HepG2 (cell line): ENCODE results near the gene PLD3. TPM values are rescaled to one million over a fixed set of nuclear protein-coding genes. Genes with fewer than 3 reads are reported as not detected.

ENCODE experiments used
- DMAP1 ChIP-seq: IDR thresholded peaks from 2 replicates; pipeline ENCODE4 v1.6.1; 2016
- GATAD2A ChIP-seq: IDR thresholded peaks from 2 replicates; pipeline ENCODE4 v1.6.1; 2016
- HOXA9 ChIP-seq: sonication (generic); formaldehyde crosslinking; IDR thresholded peaks from 2 replicates; pipeline ENCODE4 v1.8.1; 2022; ENCODE audit warnings: missing genetic modification reagents, mild to moderate bottlenecking, moderate library complexity, borderline replicate concordance
- NONO ChIP-seq, 2 experiments: fragments of 450-650 bp in 1 of 2; sonication (generic) in 1 of 2; formaldehyde crosslinking in 1 of 2; IDR thresholded peaks in 1 of 2; conservative IDR thresholded peaks in 1 of 2; 2 replicates each; pipeline versions ENCODE4 v1.6.1 to v1.8.0; 2017 to 2022; ENCODE audit warnings: mild to moderate bottlenecking in 1 of 2, missing genetic modification reagents in 1 of 2, moderate library complexity in 1 of 2
- ONECUT2 ChIP-seq: sonication (generic); formaldehyde crosslinking; IDR thresholded peaks from 2 replicates; pipeline ENCODE4 v1.4.0; 2020; ENCODE audit warnings: missing genetic modification reagents
- PCBP1 ChIP-seq: fragments of 200-400 bp; formaldehyde crosslinking; IDR thresholded peaks from 2 replicates; pipeline ENCODE4 v1.6.1; 2017; ENCODE audit warnings: mild to moderate bottlenecking, low read depth, low read length, borderline replicate concordance
- PTBP1 ChIP-seq: fragments of 200-400 bp; formaldehyde crosslinking; IDR thresholded peaks from 2 replicates; pipeline ENCODE4 v1.6.1; 2018; ENCODE audit warnings: low read length, low read depth; ENCODE audit not compliant: poor library complexity, severe bottlenecking
- SRSF4 ChIP-seq: fragments of 200-400 bp; formaldehyde crosslinking; IDR thresholded peaks from one replicate; pipeline ENCODE4 v1.6.1; 2018; ENCODE audit warnings: mild to moderate bottlenecking, low read depth, low read length, moderate library complexity; ENCODE audit not compliant: poor library complexity, severe bottlenecking
- ZNF337 ChIP-seq: sonication (generic); formaldehyde crosslinking; IDR thresholded peaks from 2 replicates; pipeline ENCODE4 v1.5.1; 2020; ENCODE audit warnings: missing genetic modification reagents, low read depth, mild to moderate bottlenecking, borderline replicate concordance
- ZNF33B ChIP-seq: sonication (generic); formaldehyde crosslinking; IDR thresholded peaks from 2 replicates; pipeline ENCODE4 v1.5.1; 2020; ENCODE audit warnings: mild to moderate bottlenecking, missing genetic modification reagents
- ZNF816 ChIP-seq: sonication (generic); formaldehyde crosslinking; IDR thresholded peaks from 2 replicates; pipeline ENCODE4 v1.8.0; 2022; ENCODE audit warnings: missing genetic modification reagents, mild to moderate bottlenecking, borderline replicate concordance
- polyA plus RNA-seq, 8 experiments: library from polyadenylated mRNA; depleted of rRNA in 3 of 8; stranded (reverse) in 7 of 8; unstranded in 1 of 8; fragments of >200 nt; fragmentation: Illumina TruSeq in 4 of 8; extraction: Trizol in 4 of 8; gene quantifications; 2 replicates each; pipeline versions ENCODE4 v1.2.1 to v1.2.3, GENCODE V29; 2011 to 2016; ENCODE audit warnings: low read depth in 4 of 8, missing spikeins in 1 of 8, mixed read lengths in 1 of 8; ENCODE audit not compliant: insufficient read depth in 1 of 8
- total RNA-seq, 5 experiments: library from RNA; depleted of rRNA; stranded (reverse); fragments of >200 nt; fragmentation: Illumina TruSeq; extraction: Trizol; gene quantifications; 2 replicates each; pipeline ENCODE4 v1.2.3, GENCODE V29; 2016; ENCODE audit warnings: low read depth in 1 of 5
- TF ChIP-seq, protein P1 (sequence below): sonication (generic); formaldehyde crosslinking; conservative IDR thresholded peaks from 2 replicates; pipeline ENCODE4 v1.4.0; 2020; ENCODE audit warnings: missing genetic modification reagents
- TF ChIP-seq, protein P2 (sequence below): sonication (generic); formaldehyde crosslinking; IDR thresholded peaks from 2 replicates; pipeline ENCODE4 v1.4.0; 2020; ENCODE audit warnings: missing genetic modification reagents
- TF ChIP-seq, protein P3 (sequence below): sonication (generic); formaldehyde crosslinking; IDR thresholded peaks from 2 replicates; pipeline ENCODE4 v1.4.0; 2020; ENCODE audit warnings: missing genetic modification reagents
- TF ChIP-seq, protein P4 (sequence below): sonication (generic); formaldehyde crosslinking; IDR thresholded peaks from 2 replicates; pipeline ENCODE4 v1.5.1; 2020; ENCODE audit warnings: mild to moderate bottlenecking, missing genetic modification reagents, moderate library complexity

Gene PLD3
- total and polyA plus RNA-seq, 2 of the 13 experiments (the other 11 are each of a cell fraction or from before 2014, with no cell fraction given): 45.7 to 164 TPM

DNA sequence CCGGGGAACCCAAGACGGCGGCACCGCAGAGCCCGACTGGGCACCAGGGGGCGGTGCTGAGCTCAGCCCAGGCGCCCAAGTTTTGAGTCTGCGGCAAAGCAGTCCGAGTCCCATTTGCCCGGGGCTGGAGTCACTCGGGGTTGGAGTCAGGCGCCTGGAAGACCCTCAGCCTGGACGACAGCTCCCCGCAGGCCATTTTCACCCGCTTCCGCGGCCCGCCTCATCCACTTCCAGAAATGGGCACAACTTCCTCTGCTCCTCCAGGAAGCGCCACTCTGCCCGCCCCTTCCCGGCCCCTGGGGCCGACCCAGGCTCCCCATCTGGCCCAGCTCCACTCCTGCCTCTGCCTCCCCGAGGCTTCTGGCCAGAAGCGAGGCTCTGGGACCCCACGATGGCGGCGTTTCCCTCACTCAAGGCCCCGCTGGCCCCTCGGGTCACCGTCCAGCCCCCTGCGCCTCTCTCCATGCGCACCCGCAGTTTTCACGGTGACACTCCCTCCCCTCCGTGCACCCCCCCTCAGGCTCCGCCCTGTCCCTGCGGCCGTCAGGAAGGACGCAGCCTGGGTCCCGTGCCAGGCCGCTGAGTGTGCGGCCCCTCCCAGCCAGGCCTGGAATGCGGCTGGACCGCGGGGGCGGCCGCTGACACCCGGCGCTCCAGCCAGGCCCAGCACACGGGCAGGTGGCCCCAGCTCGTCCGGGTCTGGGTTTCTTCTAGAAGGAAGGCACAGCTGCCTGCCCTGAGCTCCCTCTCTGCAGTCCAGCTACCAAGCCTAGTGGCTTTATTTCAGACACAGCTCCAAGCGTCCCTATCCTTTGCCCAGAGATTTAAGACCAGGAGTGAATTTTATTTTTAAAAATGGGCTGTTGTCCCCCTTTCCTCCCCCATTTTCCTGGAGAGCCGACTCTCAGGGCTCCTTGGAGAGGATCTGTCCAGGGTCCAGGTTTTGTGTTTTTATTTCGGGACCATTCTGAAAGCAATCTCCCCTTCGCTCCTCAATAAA is 72.6 kb downstream of the PLD3 start (continued):
- TF ChIP-seq GATAD2A (CRISPR knock-in tag) (0 out of 2 replicates have a peak, but pooled peaks have one; percentile 30), PCBP1 (peak; percentile 92; the same call in 1 of the 2 replicates), NONO (IDR thresholded peaks at IDR 0.05) (no peak), NONO (CRISPR knock-in tag; conservative IDR thresholded peaks at IDR 0.05) (peak; percentile 94), PTBP1 (no peak), DMAP1 (CRISPR knock-in tag) (peak; percentile 65; the same call in 1 of the 2 replicates), HOXA9 (CRISPR knock-in tag) (no peak), SRSF4 (no peak), ZNF33B (peak; percentile 87; the same call in 1 of the 2 replicates), ONECUT2 (CRISPR knock-in tag) (0 out of 2 replicates have a peak, but pooled peaks have one; percentile 3), ZNF816 (CRISPR knock-in tag) (peak; percentile 38; the same call in 1 of the 2 replicates), ZNF337 (peak; percentile 63; the same call in 1 of the 2 replicates)
- TF ChIP-seq, protein P1, sequence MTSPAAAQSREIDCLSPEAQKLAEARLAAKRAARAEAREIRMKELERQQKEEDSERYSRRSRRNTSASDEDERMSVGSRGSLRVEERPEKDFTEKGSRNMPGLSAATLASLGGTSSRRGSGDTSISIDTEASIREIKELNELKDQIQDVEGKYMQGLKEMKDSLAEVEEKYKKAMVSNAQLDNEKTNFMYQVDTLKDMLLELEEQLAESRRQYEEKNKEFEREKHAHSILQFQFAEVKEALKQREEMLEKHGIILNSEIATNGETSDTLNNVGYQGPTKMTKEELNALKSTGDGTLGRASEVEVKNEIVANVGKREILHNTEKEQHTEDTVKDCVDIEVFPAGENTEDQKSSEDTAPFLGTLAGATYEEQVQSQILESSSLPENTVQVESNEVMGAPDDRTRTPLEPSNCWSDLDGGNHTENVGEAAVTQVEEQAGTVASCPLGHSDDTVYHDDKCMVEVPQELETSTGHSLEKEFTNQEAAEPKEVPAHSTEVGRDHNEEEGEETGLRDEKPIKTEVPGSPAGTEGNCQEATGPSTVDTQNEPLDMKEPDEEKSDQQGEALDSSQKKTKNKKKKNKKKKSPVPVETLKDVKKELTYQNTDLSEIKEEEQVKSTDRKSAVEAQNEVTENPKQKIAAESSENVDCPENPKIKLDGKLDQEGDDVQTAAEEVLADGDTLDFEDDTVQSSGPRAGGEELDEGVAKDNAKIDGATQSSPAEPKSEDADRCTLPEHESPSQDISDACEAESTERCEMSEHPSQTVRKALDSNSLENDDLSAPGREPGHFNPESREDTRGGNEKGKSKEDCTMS (CRISPR knock-in tag): no peak
- TF ChIP-seq, protein P2, sequence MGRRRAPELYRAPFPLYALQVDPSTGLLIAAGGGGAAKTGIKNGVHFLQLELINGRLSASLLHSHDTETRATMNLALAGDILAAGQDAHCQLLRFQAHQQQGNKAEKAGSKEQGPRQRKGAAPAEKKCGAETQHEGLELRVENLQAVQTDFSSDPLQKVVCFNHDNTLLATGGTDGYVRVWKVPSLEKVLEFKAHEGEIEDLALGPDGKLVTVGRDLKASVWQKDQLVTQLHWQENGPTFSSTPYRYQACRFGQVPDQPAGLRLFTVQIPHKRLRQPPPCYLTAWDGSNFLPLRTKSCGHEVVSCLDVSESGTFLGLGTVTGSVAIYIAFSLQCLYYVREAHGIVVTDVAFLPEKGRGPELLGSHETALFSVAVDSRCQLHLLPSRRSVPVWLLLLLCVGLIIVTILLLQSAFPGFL: no peak
- TF ChIP-seq, protein P3, sequence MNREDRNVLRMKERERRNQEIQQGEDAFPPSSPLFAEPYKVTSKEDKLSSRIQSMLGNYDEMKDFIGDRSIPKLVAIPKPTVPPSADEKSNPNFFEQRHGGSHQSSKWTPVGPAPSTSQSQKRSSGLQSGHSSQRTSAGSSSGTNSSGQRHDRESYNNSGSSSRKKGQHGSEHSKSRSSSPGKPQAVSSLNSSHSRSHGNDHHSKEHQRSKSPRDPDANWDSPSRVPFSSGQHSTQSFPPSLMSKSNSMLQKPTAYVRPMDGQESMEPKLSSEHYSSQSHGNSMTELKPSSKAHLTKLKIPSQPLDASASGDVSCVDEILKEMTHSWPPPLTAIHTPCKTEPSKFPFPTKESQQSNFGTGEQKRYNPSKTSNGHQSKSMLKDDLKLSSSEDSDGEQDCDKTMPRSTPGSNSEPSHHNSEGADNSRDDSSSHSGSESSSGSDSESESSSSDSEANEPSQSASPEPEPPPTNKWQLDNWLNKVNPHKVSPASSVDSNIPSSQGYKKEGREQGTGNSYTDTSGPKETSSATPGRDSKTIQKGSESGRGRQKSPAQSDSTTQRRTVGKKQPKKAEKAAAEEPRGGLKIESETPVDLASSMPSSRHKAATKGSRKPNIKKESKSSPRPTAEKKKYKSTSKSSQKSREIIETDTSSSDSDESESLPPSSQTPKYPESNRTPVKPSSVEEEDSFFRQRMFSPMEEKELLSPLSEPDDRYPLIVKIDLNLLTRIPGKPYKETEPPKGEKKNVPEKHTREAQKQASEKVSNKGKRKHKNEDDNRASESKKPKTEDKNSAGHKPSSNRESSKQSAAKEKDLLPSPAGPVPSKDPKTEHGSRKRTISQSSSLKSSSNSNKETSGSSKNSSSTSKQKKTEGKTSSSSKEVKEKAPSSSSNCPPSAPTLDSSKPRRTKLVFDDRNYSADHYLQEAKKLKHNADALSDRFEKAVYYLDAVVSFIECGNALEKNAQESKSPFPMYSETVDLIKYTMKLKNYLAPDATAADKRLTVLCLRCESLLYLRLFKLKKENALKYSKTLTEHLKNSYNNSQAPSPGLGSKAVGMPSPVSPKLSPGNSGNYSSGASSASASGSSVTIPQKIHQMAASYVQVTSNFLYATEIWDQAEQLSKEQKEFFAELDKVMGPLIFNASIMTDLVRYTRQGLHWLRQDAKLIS (CRISPR knock-in tag): no peak; the same call in 1 of the 2 replicates
- TF ChIP-seq, protein P4, sequence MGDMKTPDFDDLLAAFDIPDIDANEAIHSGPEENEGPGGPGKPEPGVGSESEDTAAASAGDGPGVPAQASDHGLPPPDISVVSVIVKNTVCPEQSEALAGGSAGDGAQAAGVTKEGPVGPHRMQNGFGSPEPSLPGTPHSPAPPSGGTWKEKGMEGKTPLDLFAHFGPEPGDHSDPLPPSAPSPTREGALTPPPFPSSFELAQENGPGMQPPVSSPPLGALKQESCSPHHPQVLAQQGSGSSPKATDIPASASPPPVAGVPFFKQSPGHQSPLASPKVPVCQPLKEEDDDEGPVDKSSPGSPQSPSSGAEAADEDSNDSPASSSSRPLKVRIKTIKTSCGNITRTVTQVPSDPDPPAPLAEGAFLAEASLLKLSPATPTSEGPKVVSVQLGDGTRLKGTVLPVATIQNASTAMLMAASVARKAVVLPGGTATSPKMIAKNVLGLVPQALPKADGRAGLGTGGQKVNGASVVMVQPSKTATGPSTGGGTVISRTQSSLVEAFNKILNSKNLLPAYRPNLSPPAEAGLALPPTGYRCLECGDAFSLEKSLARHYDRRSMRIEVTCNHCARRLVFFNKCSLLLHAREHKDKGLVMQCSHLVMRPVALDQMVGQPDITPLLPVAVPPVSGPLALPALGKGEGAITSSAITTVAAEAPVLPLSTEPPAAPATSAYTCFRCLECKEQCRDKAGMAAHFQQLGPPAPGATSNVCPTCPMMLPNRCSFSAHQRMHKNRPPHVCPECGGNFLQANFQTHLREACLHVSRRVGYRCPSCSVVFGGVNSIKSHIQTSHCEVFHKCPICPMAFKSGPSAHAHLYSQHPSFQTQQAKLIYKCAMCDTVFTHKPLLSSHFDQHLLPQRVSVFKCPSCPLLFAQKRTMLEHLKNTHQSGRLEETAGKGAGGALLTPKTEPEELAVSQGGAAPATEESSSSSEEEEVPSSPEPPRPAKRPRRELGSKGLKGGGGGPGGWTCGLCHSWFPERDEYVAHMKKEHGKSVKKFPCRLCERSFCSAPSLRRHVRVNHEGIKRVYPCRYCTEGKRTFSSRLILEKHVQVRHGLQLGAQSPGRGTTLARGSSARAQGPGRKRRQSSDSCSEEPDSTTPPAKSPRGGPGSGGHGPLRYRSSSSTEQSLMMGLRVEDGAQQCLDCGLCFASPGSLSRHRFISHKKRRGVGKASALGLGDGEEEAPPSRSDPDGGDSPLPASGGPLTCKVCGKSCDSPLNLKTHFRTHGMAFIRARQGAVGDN: peak; percentile 97
